B cell (primary cell): ENCODE measurements around the gene CHST13. TPM values are rescaled to one million over a fixed set of nuclear protein-coding genes. Genes with fewer than 3 reads are reported as not detected.

Experiments
- ATAC-seq: fragments of 200-7000 bp; cut with Tn5 transposase; one replicate; pipeline ENCODE4 v1.10.0; 2021; ENCODE audit warnings: low read depth, mild to moderate bottlenecking, moderate number of reproducible peaks, moderate library complexity
- CTCF ChIA-PET: fragments of 350-600 bp; sonication (Branson Sonifier 250); formaldehyde crosslinking; loops from one replicate; lab custom pipeline; 2021; ENCODE audit warnings: antibody characterized with exemption, inconsistent platforms; lab: Charles Lee
- POLR2A ChIA-PET: fragments of 350-600 bp; sonication (Branson Sonifier 250); formaldehyde crosslinking; loops from one replicate; lab custom pipeline; 2021; ENCODE audit warnings: antibody characterized with exemption; lab: Charles Lee
- DNase-seq: peaks from one replicate; pipeline ENCODE4 v3.0.0; 2013
- H2AFZ ChIP-seq: 2 replicates; pipeline ENCODE4 v1.6.1; 2012; ENCODE audit warnings: mild to moderate bottlenecking, low read depth, low read length; ENCODE audit not compliant: insufficient read depth, poor library complexity, severe bottlenecking
- H3K27ac ChIP-seq, 2 donors: 1 replicate in 1 of 2; 2 replicates in 1 of 2; pipeline ENCODE4 v1.5.1; 2012 to 2013; ENCODE audit warnings: low read length in 2 of 2, mild to moderate bottlenecking in 2 of 2, moderate library complexity in 1 of 2
- H3K27me3 ChIP-seq, 4 experiments: fragments of 200-600 bp in 1 of 4; sonication (generic) in 1 of 4; replicated peaks in 1 of 4; 1 replicate in 2 of 4; 2 replicates in 2 of 4; pipeline versions ENCODE4 v1.6.1 to v1.7.0; 2013 to 2016; ENCODE audit warnings: low read length in 3 of 4, mild to moderate bottlenecking in 2 of 4, mixed read lengths in 1 of 4, moderate library complexity in 1 of 4; ENCODE audit not compliant: insufficient read depth in 4 of 4, control insufficient read depth in 3 of 4; ENCODE audit errors: control extremely low read depth in 1 of 4
- H3K36me3 ChIP-seq, 2 experiments: replicated peaks in 1 of 2; 1 replicate in 1 of 2; 2 replicates in 1 of 2; pipeline versions ENCODE4 v1.6.1 to v1.7.1; 2013; ENCODE audit warnings: low read length in 1 of 2; ENCODE audit not compliant: insufficient read depth in 2 of 2, control insufficient read depth in 1 of 2; ENCODE audit errors: control extremely low read depth in 1 of 2, extremely low read depth in 1 of 2
- H3K4me1 ChIP-seq, 2 donors: fragments of 200-600 bp in 1 of 2; sonication (generic) in 1 of 2; 1 replicate in 1 of 2; 2 replicates in 1 of 2; pipeline versions ENCODE4 v1.5.1 to v1.6.1; 2013 to 2017; ENCODE audit warnings: low read length in 2 of 2; ENCODE audit not compliant: control insufficient read depth in 2 of 2, insufficient read depth in 2 of 2
- H3K4me2 ChIP-seq: replicated peaks from 2 replicates; pipeline ENCODE3; 2012; ENCODE audit warnings: mild to moderate bottlenecking, low read depth, low read length; ENCODE audit not compliant: poor library complexity, severe bottlenecking
- H3K4me3 ChIP-seq, 5 experiments: fragments of 200-600 bp in 1 of 5; sonication (generic) in 1 of 5; 1 replicate in 3 of 5; 2 replicates in 2 of 5; pipeline versions ENCODE4 v1.5.1 to v1.7.0; 2011 to 2016; ENCODE audit warnings: low read length in 4 of 5, mild to moderate bottlenecking in 4 of 5, low read depth in 2 of 5, control low read depth in 1 of 5, moderate library complexity in 1 of 5; ENCODE audit not compliant: insufficient read depth in 1 of 5; ENCODE audit errors: control extremely low read depth in 1 of 5, extremely low read depth in 1 of 5
- H3K79me2 ChIP-seq: fragments of 200-600 bp; sonication (generic); one replicate; pipeline ENCODE4 v1.6.0; 2016; ENCODE audit warnings: low read length; ENCODE audit not compliant: control insufficient read depth, insufficient read depth
- H3K9ac ChIP-seq: fragments of 200-600 bp; sonication (generic); 2 replicates; pipeline ENCODE4 v1.6.1; 2017; ENCODE audit warnings: mild to moderate bottlenecking, low read length, moderate library complexity
- H3K9me3 ChIP-seq, 3 donors: one replicate each; pipeline versions ENCODE4 v1.6.1 to v1.7.1; 2013; ENCODE audit warnings: low read length in 2 of 3; ENCODE audit not compliant: control insufficient read depth in 2 of 3, insufficient read depth in 1 of 3; ENCODE audit errors: control extremely low read depth in 1 of 3
- H4K20me1 ChIP-seq: 2 replicates; pipeline ENCODE4 v1.6.0; 2012; ENCODE audit warnings: mild to moderate bottlenecking, low read length; ENCODE audit not compliant: insufficient read depth, control insufficient read depth, poor library complexity, severe bottlenecking
- H3K27ac Mint-ChIP-seq: one replicate; pipeline ENCODE4 v1.8.0; 2021; ENCODE audit warnings: mixed read lengths
- H3K27me3 Mint-ChIP-seq: one replicate; pipeline ENCODE4 v1.8.0; 2021; ENCODE audit warnings: mixed read lengths
- H3K4me1 Mint-ChIP-seq: one replicate; pipeline ENCODE4 v1.8.0; 2021; ENCODE audit warnings: mixed read lengths
- H3K4me3 Mint-ChIP-seq: one replicate; pipeline ENCODE4 v1.8.0; 2021; ENCODE audit warnings: mixed read lengths
- H3K9me3 Mint-ChIP-seq: one replicate; pipeline ENCODE4 v1.8.0; 2022; ENCODE audit warnings: mixed read lengths; ENCODE audit not compliant: insufficient read depth
- CTCF ChIP-seq: fragments of 200-600 bp; IDR thresholded peaks from one replicate; pipeline ENCODE4 v1.8.0; 2022; ENCODE audit warnings: antibody characterized with exemption, mild to moderate bottlenecking
- EZH2 ChIP-seq: IDR thresholded peaks from 2 replicates; pipeline ENCODE4 v1.6.1; 2012; ENCODE audit warnings: borderline replicate concordance, low read depth, mild to moderate bottlenecking, moderate library complexity, low read length; ENCODE audit not compliant: insufficient read depth, poor library complexity, severe bottlenecking
- WGBS: methylation state at CpG from one replicate; pipeline ENCODE4 v1.1.5; 2013; ENCODE audit warnings: missing lambda C conversion rate; ENCODE audit not compliant: insufficient coverage; 5-methylcytosine and 5-hydroxymethylcytosine counted together
- intact Hi-C: fragments of 100-400 bp; cut with micrococcal nuclease; formaldehyde crosslinking; loops from one replicate; pipeline ENCODE4 v1.10.0; 2022
- polyA plus RNA-seq: library from polyadenylated mRNA; depleted of rRNA; stranded (reverse); fragments of >200 nt; gene quantifications from 2 replicates; pipeline ENCODE4 v1.2.3, GENCODE V29; 2012
- total RNA-seq, 2 donors: library from RNA; stranded (reverse); fragments of 120-200 nt in 1 of 2; gene quantifications; 1 replicate in 1 of 2; 2 replicates in 1 of 2; pipeline versions ENCODE4 v1.2.3 to v1.2.4, GENCODE V29; 2013 to 2022

Gene CHST13
- total and polyA plus RNA-seq, 2 donors (not counting 1 experiment from before 2014, with no cell fraction given), result 0.07 TPM; not detected in 1

- TF ChIP-seq EZH2 (no peak), CTCF (no peak)
- H3K27ac Mint-ChIP-seq, result no peak overlapping the region
- no peaks in the 10 kb centered on the region for H3K27me3 Mint-ChIP-seq
- Histone ChIP-seq H3K4me3 (no peak overlapping the region), H3K27ac (no peak overlapping the region), H3K9me3 (no peaks in the 10 kb centered on the region), H3K27me3 (no peaks in the 10 kb centered on the region), H2AFZ (no peak overlapping the region), H3K79me2 (no peaks in the 10 kb centered on the region), H3K4me1 (peaks cover 0 to 12% of the 10 kb centered on the region in 2 donors), H4K20me1 (no peaks in the 10 kb centered on the region), H3K9ac (no peak overlapping the region), H3K4me2 (no peak overlapping the region), H3K36me3 (no peaks in the 10 kb centered on the region)
- intact Hi-C loops, result no loop called here
- peaks cover 6% of the 10 kb centered on the region for H3K4me1 Mint-ChIP-seq
- H3K9me3 Mint-ChIP-seq, result no peaks in the 10 kb centered on the region
- ATAC-seq (no peak), DNase-seq (no peak)
- 94% methylated on average over 5 of the region's 6 CpGs for WGBS
- H3K4me3 Mint-ChIP-seq, result no peak overlapping the region
- POLR2A ChIA-PET, result no interaction called here
- CTCF ChIA-PET, result no interaction called here
Measured at GRCh38 chr3:126497956-126498355, 26.0 kb upstream of the CHST13 start.

GRCh38 chr3:126498461-126498860 lies 25.5 kb upstream of the CHST13 start:
- intact Hi-C loops, result no loop called here
- no peak overlapping the region for H3K4me2 ChIP-seq
- CTCF ChIA-PET, result no interaction called here

More at GRCh38 chr3:126498461-126498860, 25.5 kb upstream of the CHST13 start:
- Histone ChIP-seq H3K27ac (no peak overlapping the region), H3K36me3 (no peaks in the 10 kb centered on the region), H3K9ac (no peak overlapping the region), H3K79me2 (no peaks in the 10 kb centered on the region), H3K4me3 (no peak overlapping the region), H3K4me1 (peaks cover 0 to 12% of the 10 kb centered on the region in 2 donors), H3K9me3 (no peaks in the 10 kb centered on the region), H3K27me3 (no peaks in the 10 kb centered on the region), H4K20me1 (no peaks in the 10 kb centered on the region), H2AFZ (no peak overlapping the region)
- POLR2A ChIA-PET, result no interaction called here
- no peak for ATAC-seq
- Mint-ChIP-seq H3K27ac (no peak overlapping the region), H3K27me3 (no peaks in the 10 kb centered on the region), H3K9me3 (no peaks in the 10 kb centered on the region), H3K4me3 (no peak overlapping the region), H3K4me1 (peaks cover 4% of the 10 kb centered on the region)
- no peak for DNase-seq
- TF ChIP-seq EZH2 (no peak), CTCF (no peak)
- 72% methylated on average over 3 of the region's 4 CpGs for WGBS
